Adrenal gland (tissue), 5 donors: Measurements from ENCODE around the gene IGFL2.

Experiments
- CTCF ChIP-seq, 6 experiments: fragments of 450-650 bp in 4 of 6; fragments of 200-600 bp in 2 of 6; sonication (generic) in 1 of 6; IDR thresholded peaks; 1 replicate in 5 of 6; 2 replicates in 1 of 6; pipeline versions ENCODE4 v1.5.1 to v1.8.0; 2016 to 2021; ENCODE audit warnings: antibody characterized with exemption in 6 of 6, mild to moderate bottlenecking in 2 of 6, moderate library complexity in 1 of 6
- POLR2A ChIP-seq, 2 donors: fragments of 450-650 bp; IDR thresholded peaks; one replicate each; pipeline ENCODE4 v1.6.1; 2017; ENCODE audit warnings: antibody characterized with exemption in 2 of 2, mild to moderate bottlenecking in 2 of 2, moderate library complexity in 1 of 2
- donor health status: DM: no; HTN: no; CAD: no.

- TF ChIP-seq CTCF (IDR thresholded peaks at IDR 0.05) (no peak), POLR2A (IDR thresholded peaks at IDR 0.05) (no peak)
Observed at GRCh38 chr19:46179076-46179759, 31.2 kb downstream of the IGFL2 start.
